Kidney glomerular epithelial cell (primary cell): ENCODE measurements around the gene PALLD.

Source experiments
- DNase-seq: peaks from one replicate; lab custom pipeline; 2025; lab: John Stamatoyannopoulos, UW

The PALLD gene

DNA sequence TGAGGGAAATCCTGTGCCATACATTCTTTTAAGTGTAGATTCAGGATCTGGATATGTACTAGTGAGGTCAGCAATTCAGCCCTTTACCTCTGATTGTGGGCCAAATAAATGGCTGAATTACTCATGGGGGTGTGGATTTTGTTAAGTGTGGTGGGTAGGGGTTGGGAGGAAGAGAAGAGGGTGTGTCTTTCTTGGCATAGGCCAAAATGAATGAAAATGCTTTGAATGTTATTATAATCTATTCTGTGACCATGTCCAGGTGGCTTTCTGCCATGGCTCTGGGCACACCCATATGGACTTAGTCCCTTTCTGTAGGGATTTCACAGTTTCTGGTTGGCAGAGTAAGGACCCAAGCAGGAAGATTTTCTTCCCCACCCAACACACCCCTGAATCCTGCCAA, 268.9 kb downstream of the PALLD start:
- no peak for DNase-seq

DNA sequence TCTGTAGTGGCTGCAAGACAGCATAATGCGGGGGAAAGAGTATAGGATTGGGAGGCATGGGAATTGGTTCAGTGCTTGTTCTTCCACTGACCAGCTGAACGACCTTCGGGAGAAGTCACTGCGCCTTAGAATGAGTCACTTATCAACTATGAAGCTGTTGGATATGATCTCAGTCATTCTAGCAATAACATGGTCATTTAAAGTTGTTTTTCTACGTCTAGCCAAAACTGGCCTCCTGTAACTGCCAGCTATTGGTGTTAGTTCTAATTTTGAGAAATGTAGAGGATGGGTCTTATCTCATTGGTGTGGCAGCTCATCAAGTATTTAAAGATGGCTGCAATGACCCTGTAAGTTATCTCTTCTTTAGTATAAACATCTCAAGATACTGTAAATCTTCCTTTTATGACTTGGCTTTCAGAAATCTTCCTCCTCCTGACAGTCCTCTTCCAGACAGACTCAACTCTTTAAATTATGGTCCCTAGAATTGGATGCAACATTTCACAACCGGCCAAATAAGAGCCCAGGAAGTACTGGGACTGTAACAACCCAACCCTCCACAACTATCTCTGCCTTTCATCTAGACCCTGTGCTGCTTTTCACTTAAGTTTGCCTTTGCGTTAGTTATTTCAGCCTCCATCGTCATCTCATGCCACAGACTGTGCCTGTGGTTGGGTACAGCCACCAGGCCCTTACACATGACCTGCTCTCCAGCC, 269.9 kb downstream of the PALLD start:
- peak; percentile 93 for DNase-seq

DNA sequence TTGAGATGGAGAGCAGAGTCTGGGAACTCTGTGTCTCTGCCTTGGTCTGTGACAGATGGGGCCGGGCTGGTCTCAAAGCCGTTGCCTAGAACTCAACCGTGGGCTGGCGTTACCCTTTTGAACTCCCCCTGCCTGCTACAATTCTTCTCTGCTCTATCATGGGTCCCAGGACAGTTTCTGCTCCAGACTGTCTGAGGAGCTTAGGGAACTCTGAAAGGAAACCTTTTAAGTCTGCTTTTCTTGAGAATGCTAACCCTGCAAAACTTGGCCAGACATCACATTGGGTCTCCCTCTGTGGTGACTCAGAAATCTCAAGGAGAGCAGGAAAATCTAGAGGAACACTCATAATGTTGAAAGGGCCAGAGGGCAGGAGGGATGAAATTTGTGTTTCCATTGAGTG, 272.6 kb downstream of the PALLD start:
- DNase-seq = no peak

DNA sequence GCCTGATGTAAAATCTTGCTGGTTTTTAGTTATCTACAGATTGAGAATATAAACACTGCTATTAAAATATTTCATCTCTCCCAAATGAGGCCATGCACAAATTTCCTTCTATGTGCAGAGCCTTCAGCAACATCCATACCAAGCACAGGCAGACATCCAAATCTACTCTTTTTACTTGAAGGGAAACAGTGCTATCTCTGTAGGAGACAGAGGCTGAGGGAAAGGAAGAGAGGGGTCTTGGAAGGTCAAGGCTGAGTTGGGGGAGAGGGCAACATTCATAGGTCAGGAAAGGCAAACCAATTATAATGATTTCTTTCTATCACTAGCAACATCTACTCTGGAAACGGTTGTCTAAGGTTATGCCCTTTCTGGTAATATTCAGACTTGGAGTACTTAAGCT, 273.0 kb downstream of the PALLD start:
- no peak for DNase-seq

DNA sequence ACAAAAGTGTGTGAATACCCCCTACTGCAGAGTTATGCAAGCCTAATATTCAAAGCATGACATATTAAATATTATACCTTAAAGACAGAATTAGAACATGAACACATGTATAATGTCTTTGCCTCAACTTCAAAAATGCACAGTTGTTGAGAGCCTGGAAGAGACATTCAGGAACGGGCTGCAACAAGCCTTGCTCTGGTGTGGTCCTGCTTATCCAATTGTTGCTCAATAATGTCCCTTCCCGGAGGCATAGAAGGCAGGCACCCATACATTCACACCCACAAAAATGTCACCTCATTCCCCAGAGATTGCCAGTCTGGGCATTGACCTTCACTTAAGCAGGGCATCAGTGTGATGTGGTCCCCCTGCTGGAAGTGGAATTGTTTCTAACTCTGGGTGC, 274.4 kb downstream of the PALLD start:
- no peak for DNase-seq

DNA sequence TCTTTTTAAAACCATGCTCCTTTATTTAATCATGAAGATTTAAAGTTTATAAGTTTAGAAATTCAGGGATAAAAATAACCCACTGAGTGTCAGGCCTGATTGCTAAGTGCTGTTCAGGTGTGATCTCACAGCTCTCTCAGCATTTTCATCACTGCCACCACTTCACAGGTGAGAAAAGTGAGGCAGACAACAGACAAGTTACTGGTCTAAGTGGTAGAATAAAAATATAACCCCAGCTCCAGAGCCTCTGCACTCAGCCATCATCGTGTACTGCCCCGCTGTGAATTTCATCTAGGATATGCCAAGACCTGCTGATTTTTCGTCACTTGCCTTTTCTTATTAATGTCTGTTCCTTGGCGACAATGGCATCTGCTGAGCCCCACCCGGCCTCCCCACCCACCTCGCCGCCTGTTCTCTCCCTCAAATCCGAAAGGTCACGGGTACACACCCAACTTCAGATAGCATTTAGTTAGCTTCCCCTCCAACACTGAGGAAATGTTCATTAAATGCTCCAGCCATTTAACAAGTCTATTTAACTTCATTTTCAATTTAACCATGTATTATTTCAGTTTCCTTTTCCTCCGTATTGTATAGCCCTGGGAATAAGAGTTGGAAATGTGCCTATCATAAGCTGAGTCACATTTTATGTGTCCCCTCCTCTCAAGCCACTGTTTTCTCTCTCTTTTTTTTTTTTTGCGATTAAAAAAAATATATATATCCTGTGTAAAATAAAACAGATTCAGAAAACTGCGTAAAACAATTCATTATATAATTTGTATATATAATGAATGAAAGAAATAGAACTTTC, 276.7 kb downstream of the PALLD start:
- DNase-seq = no peak

DNA sequence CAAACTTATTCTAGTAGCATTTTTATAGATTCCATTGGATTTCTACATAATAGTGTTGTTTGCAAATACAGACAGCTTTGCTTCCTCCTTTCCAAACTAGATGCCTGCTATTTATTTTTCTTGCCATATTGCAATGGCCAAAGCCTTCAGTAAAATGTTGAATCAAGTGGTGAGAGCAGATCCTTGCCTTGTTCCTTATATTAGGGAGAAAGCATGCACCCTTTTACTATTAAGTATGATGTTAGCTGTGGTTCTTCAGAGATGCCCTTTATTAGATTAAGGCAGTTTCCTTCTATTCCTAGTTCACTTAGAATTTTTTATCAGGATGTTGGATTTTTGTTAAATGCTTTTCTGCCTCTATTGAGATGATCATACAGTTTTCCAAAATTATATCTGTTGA, 279.5 kb downstream of the PALLD start:
- no peak for DNase-seq

DNA sequence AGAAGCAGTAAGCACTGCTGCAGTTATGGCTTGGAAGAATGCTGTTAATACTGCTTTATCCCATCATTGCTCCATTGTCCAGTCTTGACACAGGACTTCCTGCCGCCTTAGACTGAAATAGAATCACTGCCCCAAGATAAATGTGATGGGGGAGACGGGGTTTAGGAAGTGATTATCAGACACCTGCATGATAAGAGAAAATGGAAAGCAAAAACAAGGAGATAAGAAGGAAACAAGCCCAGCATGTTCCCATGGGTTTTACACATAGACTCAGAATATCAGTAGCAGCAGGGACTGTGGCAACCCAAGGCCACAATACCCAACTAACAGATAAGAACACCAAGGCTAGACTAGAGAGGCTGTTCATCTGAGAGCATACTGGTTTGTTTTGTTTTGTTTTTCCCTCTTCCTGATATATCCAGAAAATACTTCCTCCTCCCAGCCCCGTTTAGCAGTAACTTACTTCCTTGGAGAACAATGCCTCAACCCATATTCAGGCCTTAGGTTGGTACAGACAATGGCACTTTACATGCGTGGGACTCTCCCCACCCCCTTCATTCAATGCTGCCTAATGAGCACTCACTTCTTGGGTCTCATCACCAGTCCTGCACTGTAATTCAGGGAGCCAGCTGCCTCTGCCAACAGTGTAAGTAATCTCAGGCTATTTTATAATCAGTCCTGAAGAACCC, 280.6 kb downstream of the PALLD start:
- DNase-seq = no peak

DNA sequence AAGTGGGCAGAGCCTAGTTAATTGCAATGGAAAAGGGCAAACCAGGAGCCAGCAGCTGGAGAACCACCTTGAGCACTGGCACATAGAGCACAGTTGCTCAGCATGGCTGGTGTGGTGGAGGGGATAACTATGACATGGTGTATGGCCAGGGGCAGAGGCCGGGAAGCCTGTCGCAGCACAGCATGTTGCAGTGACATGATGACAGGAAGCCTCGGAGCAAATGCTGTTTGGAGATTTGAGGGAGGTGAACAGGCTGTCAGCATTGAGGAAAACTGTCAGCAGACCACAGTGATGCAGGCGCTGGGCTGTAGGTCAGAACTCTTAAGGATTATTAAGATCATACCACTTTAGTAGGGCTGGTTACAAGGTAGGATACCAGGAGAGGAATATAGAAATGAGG, 284.5 kb downstream of the PALLD start:
- DNase-seq = no peak

DNA sequence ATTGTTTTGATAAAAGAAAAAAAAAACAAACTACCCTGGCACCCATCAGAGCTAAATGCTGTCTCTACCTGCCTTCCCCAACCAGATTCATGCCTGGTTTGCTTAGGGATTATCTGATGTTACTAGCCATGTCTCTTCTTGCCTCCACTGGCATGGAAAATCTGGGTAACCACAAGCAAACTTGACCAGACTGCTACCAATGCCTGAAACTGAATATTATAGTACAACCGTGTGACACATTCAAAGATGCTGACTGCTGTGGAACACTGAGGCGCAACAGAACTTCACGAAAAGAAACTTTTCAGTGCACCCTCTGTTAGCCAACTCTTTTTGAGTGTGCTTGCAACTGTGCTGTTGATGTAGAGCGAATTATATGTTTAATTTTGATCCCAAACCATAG, 285.1 kb downstream of the PALLD start:
- no peak for DNase-seq

DNA sequence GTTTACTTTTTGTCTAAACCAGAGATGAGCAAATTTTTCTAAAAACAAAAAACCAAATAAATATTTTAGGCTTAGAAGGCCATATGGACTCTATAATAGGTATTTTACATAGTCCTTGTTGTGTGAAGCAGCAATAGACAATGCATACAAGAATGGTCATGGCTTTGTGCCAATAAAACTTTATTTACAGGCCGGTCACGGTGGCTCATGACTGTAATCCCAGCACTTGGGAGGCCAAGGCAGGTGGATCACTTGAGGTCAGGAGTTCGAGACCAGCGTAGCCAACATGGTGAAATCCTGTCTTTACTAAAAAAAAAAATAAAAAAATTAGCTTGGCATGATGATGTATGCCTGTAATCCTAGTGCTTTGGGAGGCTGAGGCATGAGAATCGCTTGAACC, 285.6 kb downstream of the PALLD start:
- DNase-seq = no peak

DNA sequence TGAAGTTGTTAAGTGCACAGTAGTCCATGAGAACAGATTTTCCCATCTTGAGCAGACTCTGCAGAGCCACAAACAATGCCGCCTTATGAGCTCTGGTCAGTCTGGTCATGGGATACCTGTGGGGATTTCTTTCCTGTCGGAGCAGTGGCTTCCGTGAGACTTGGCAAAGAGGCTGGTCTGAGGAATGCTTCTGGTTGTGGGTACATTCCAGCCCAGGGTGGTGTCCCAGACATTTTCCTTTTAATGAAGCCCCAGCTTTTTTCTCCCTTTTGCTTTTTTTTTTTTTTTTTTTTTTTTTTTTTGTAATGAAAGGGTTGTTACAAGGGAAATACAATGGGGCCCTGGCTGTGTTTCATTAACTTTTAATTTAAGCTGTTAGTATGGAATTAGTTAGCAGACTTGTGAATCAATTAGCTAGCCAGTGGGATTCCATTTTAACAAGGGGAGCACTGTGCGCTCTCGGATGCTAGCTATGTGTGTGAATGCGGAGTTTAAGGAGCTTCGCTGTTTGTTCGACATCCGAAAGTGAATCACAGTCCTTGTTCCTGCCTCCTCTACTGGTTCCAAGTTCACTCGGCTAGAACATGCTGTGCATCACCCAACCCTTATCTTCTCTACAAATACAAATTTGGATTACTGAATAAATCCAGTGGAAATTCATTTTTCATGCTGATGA, 288.1 kb downstream of the PALLD start:
- no peak for DNase-seq

DNA sequence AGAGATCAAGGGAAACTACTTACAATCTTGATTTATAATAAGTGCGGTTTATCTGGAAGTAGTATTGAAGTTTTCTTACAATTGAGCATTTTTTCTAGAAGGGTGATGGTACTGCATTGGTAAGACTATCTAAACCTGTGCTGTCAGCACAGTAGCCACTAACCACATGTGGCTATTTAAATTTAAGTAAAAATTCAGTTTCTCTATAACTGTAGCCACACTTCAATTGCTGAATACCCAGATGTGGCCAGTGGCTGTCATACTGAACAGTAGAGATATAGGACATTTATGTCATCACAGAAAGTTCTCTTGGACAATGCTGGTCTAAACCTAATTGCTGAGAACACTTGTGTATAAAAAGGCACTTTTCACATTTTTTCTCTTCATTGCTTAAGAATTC, 290.5 kb downstream of the PALLD start:
- no peak for DNase-seq

DNA sequence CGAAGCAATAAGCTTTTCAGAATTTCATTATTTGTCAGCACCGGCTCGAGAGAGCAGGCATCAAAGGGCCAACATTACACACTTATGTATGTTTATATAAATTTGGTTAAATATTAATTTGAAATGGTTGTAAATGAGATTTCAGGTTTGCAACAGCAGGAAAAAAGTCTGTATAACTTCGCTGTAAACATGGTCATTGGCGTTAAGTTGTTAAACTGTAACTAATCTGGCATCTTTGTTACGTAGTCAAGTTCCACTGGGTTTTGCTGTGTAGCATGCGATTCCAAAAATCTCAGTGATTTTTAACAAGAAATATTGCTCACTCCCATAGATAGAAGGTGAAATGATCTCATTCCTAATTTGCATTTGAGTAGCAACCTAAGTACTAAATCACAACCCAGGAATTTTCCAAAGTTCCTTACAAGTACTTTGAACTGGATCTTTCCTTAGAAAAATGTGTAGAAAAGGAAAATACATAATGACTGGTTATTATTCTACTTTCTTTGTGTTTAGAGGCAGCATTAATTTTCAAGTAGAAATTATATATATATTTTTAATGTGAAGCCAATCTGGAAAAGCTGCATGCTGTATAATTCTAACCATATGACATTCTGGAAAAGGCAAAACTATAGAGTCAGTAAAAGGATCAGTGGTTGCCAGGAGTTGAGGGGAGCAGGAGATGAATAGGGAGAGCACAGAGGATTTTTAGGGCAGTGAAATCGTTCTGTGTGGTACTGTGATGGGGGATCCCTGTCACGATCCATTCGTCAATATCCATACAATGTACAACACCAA, 291.1 kb downstream of the PALLD start:
- DNase-seq = peak; percentile 35

DNA sequence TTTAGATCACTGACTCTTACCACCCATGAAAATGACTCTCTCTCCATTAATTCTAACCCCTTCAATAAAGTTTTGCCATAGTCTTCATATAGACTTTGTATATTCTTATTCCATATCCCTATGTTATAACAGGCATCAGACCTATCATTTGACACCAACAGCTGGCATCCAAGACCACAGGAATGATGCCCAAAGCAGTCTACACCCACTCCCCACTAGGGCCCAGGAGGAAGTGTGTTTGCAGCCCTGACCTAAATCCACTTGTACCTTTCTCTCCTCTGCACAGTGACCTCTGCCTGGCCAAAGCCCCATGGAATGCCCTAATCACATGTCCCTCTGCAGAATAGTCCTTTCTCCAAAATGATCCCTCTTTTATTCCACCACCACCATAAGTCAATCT, 294.0 kb downstream of the PALLD start:
- no peak for DNase-seq

DNA sequence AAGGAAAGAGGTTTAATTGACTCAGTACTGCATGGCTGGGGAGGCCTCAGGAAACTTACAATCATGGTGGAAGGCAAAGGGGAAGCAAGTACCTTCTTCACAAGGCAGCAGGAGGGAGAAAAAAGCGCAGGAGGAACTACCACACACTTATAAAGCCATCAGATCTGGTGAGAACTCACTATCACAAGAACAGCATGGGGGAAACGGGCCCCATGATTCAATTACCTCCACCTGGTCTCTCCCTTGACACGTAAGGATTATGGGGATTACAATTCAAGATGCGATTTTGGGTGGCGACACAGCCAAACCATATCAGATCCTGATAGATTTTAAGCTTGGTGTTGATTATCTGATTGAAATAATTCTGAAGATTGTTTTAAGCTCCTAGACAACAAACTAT, 294.5 kb downstream of the PALLD start:
- no peak for DNase-seq

DNA sequence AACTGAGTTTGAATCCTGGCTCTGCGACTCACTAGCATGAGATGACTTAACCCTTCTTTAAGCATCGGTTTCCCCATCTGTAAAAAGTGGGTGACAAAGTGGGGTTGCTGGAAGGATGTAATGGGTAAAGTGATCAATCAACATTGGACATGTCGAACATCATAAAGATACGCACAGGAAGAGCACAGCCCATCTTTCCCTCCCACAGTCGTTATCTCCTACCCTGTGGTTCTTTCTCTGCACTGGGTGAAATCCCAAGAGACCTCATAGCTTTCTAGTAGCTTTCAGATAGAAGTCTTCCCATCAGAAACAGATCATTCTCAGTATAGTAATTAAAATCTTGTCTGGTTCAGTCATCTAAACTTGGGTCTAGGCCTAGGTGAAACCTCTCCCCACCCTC, 296.7 kb downstream of the PALLD start:
- DNase-seq = no peak

DNA sequence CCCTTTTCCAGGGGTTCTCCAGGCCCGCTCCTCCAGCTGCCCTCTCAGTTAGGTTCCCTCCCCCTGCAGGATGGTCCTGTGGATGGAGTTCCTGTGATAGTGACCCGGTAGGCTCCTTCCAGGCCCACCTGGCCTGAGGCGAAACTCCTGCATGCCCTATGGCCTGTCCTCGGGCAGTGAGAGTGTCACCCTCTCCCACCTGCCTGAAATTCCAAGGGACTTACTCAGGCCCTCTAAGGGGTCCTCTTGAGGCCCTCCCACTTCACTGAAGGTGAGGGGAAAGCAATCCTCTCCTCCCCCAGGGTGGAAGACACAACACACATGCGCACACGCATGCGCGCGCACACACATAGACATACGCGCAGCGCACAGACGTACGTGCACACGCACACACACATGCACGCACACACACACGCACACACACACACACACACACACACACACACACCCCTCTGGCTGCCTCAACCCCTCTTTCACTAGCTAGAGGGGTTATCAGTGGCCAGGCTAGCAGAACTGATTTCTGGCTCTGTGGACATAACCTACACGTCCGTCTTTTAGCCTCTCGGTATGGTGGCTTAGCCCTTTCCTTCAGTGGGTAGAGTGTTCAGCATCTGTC, 297.3 kb downstream of the PALLD start:
- no peak for DNase-seq

DNA sequence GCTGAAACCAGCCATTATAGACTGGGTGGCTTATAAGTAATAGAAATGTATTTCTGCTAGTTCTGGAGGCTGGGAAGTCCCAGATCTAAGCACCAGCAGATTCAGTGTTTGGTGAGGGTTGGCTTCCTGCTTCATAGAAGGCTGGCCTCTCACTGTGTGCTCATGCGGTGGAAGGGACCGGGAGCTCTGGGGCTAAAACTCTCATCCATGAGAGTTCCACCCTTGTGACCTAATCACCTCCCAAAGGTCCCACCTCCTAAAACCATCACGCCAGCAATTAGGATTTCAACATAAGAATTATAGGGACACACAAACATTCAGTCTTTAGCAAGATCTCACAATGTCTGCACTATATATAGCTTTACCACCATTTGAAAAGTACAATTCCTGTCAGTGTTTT, 298.0 kb downstream of the PALLD start:
- no peak for DNase-seq

DNA sequence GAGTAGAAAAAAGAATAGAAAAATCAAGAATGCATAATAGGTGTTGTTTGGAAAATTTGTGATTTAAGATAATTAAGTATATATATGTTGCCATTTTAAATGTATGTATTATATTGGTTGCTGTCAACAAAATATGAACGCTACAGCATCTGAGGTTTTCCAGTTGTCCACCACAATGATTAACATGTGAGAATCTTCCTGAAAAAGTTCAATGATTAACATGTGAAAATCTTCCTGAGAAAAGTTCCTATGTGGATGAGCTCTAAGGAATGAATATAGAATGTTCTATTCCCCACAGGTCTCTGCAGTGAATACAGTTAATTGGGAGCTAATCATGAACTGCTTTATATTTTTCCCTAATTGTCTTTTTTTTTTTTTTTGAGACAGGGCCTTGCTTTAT, 298.5 kb downstream of the PALLD start:
- DNase-seq = peak; percentile 16

DNA sequence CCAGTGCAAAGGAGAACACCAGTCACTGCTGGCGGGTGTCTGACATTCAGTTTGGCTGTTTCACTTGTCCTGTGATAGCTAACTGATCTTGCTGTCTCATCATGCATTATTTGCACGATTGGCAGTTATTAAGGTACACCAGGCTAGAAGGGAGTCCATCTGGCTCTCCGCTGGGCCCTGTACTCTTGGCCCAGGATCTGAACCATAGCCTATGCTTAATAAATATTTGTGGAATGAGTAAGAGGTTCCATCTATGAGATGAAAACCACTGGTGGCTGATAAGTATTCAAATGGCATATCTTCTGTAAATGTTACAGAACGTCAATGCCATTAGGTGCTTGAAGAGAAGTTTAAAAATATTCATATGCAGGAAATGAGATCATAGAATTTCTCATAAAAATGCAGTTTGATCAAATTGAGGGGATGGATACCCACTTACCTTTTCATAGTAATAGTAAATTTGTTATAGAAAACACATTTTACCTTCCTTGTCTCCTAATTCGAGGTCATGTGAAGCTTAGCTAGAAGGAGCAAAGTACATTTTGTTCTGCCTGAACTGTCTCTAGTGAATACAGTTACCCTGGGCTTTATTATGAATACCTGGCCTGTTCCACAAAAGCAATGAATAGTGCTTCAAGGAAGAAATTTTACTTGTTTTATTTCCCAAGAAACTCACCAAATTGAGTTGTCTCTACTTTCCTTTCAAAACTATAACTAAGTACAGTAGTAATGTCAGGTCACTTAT, 299.7 kb downstream of the PALLD start:
- DNase-seq = peak; percentile 87
